ENCODE results near the gene SMCR8.

SMCR8 gene

GRCh38 chr17:18363101-18364049 lies 48.3 kb downstream of the SMCR8 start, which contains the start of gene SHMT1:
TSS of gene SHMT1 (minus strand) at chr17:18363550. CDS start at chr17:18355981, 7,569 bp downstream.
- DNase-seq, result peak; percentile 90

GRCh38 chr17:18364166-18364565 lies 49.1 kb downstream of the SMCR8 start:
- DNase-seq, result no peak

- no peak for DNase-seq
These were observed 53.9 kb downstream of the SMCR8 start for GRCh38 chr17:18368946-18369345.

- no peak for DNase-seq
These were observed 55.7 kb downstream of the SMCR8 start for GRCh38 chr17:18370761-18371160.

GRCh38 chr17:18371455-18371854 lies 56.4 kb downstream of the SMCR8 start:
- DNase-seq, result no peak

- DNase-seq, result peak; percentile 15
These were observed 58.1 kb downstream of the SMCR8 start for GRCh38 chr17:18373181-18373580.

GRCh38 chr17:18374216-18374615 lies 59.1 kb downstream of the SMCR8 start:
- DNase-seq, result no peak
